Endothelial cell of umbilical vein (primary cell): ENCODE measurements around the gene TMEM54. TPM values are rescaled to one million over a fixed set of nuclear protein-coding genes. Genes with fewer than 3 reads are reported as not detected.

Source experiments
- BruUV-seq: library from RNA; stranded (reverse); fragments of 400-500 nt; replicated peaks from 2 replicates; lab custom pipeline; 2021; lab: Mats Ljungman, UMichigan
- CTCF ChIA-PET: fragments of 300-600, 350-600 bp; sonication (Branson Sonifier 250); formaldehyde crosslinking; loops from one replicate; lab custom pipeline; 2021; ENCODE audit warnings: antibody characterized with exemption, inconsistent platforms; lab: Charles Lee
- POLR2A ChIA-PET: fragments of 300-600, 350-600 bp; sonication (Branson Sonifier 250); formaldehyde crosslinking; loops from one replicate; lab custom pipeline; 2021; ENCODE audit warnings: antibody characterized with exemption, inconsistent platforms; lab: Charles Lee
- DNase-seq: peaks from one replicate; pipeline ENCODE4 v3.0.0-alpha.2; 2011; ENCODE audit warnings: low read depth, low spot score
- FAIRE-seq: peaks from 2 replicates; lab custom pipeline; 2011; peaks lifted over from hg19 to GRCh38; lab: Jason Lieb, UNC
- H2AFZ ChIP-seq: 2 replicates; pipeline ENCODE4 v1.6.0; 2012; ENCODE audit warnings: low read depth, low read length, control low read depth, inconsistent platforms
- H3K27ac ChIP-seq: 2 replicates; pipeline ENCODE4 v1.5.1; 2011; ENCODE audit warnings: low read depth, mild to moderate bottlenecking, control low read depth, low read length, moderate library complexity; ENCODE audit not compliant: insufficient read depth
- H3K27me3 ChIP-seq, 2 experiments: 2 replicates each; pipeline versions ENCODE4 v1.6.0 to v1.6.1; 2011; ENCODE audit warnings: low read length in 2 of 2, mixed read lengths in 1 of 2; ENCODE audit not compliant: control insufficient read depth in 2 of 2, insufficient read depth in 2 of 2
- H3K36me3 ChIP-seq, 2 experiments: 2 replicates in 1 of 2; 3 replicates in 1 of 2; pipeline ENCODE4 v1.5.1; 2011; ENCODE audit warnings: low read length in 2 of 2, mild to moderate bottlenecking in 1 of 2, moderate library complexity in 1 of 2; ENCODE audit not compliant: control insufficient read depth in 2 of 2, insufficient read depth in 2 of 2; ENCODE audit errors: extremely low read depth in 1 of 2
- H3K4me1 ChIP-seq: 3 replicates; pipeline ENCODE4 v1.5.1; 2011; ENCODE audit warnings: mild to moderate bottlenecking, low read length; ENCODE audit not compliant: control insufficient read depth, insufficient read depth; ENCODE audit errors: extremely low read depth
- H3K4me2 ChIP-seq: 2 replicates; pipeline ENCODE4 v1.6.1; 2011; ENCODE audit warnings: low read length, control low read depth, mixed read lengths; ENCODE audit not compliant: insufficient read depth
- H3K4me3 ChIP-seq, 3 experiments: fragments of 200-600 bp in 1 of 3; sonication (generic), shearing (Covaris generic) in 1 of 3; replicated peaks in 1 of 3; 2 replicates each; pipeline ENCODE4 v1.5.1; 2011 to 2016; ENCODE audit warnings: control low read depth in 3 of 3, low read length in 3 of 3, mild to moderate bottlenecking in 2 of 3, inconsistent platforms in 1 of 3, low read depth in 1 of 3, moderate library complexity in 1 of 3; ENCODE audit not compliant: insufficient read depth in 1 of 3
- H3K79me2 ChIP-seq: 2 replicates; pipeline ENCODE4 v1.6.0; 2012; ENCODE audit warnings: low read length, inconsistent platforms; ENCODE audit not compliant: control insufficient read depth, insufficient read depth
- H3K9ac ChIP-seq: replicated peaks from 2 replicates; pipeline ENCODE3; 2011; ENCODE audit warnings: low read length, control low read depth; ENCODE audit not compliant: insufficient read depth; ENCODE audit errors: extremely low read depth
- H3K9me1 ChIP-seq: replicated peaks from 3 replicates; pipeline ENCODE4 v1.6.0; 2011; ENCODE audit warnings: mild to moderate bottlenecking, low read length; ENCODE audit not compliant: control insufficient read depth, insufficient read depth; ENCODE audit errors: extremely low read depth
- H3K9me3 ChIP-seq: replicated peaks from 2 replicates; pipeline ENCODE4 v1.5.1; 2012; ENCODE audit warnings: low read length, inconsistent platforms; ENCODE audit not compliant: control insufficient read depth, insufficient read depth
- H4K20me1 ChIP-seq: replicated peaks from 2 replicates; pipeline ENCODE3; 2011; ENCODE audit warnings: mild to moderate bottlenecking, low read length; ENCODE audit not compliant: control insufficient read depth, insufficient read depth; ENCODE audit errors: extremely low read depth
- CTCF ChIP-seq, 2 donors: IDR thresholded peaks; 1 replicate in 1 of 2; 2 replicates in 1 of 2; pipeline ENCODE4 v1.5.1; 2011; ENCODE audit warnings: low read length in 2 of 2, mild to moderate bottlenecking in 2 of 2, moderate library complexity in 2 of 2, control low read depth in 1 of 2, inconsistent platforms in 1 of 2, low read depth in 1 of 2; ENCODE audit not compliant: insufficient read depth in 1 of 2; ENCODE audit errors: extremely low read depth in 1 of 2
- EZH2 ChIP-seq: IDR thresholded peaks from 2 replicates; pipeline ENCODE4 v1.6.1; 2012; ENCODE audit warnings: borderline replicate concordance, low read depth, mild to moderate bottlenecking, moderate library complexity, low read length, inconsistent platforms; ENCODE audit not compliant: severe bottlenecking
- FOS ChIP-seq: IDR thresholded peaks from 2 replicates; pipeline ENCODE4 v1.6.1; 2011; ENCODE audit warnings: mild to moderate bottlenecking, low read length, moderate library complexity, borderline replicate concordance; ENCODE audit not compliant: insufficient read depth
- GATA2 ChIP-seq: IDR thresholded peaks from 2 replicates; pipeline ENCODE4 v1.7.0; 2011; ENCODE audit warnings: low read depth, mild to moderate bottlenecking, moderate library complexity, mixed read lengths, low read length; ENCODE audit not compliant: insufficient read length, insufficient read depth
- JUN ChIP-seq: IDR thresholded peaks from 2 replicates; pipeline ENCODE4 v1.6.1; 2011; ENCODE audit warnings: borderline replicate concordance, low read depth; ENCODE audit not compliant: insufficient read length, insufficient read depth
- MAX ChIP-seq: IDR thresholded peaks from 2 replicates; pipeline ENCODE4 v1.6.1; 2011; ENCODE audit not compliant: insufficient read depth, insufficient read length
- MYC ChIP-seq: IDR thresholded peaks from one replicate; pipeline ENCODE4 v1.6.1; 2011; ENCODE audit warnings: mild to moderate bottlenecking, low read depth, low read length
- POLR2A ChIP-seq: IDR thresholded peaks from 2 replicates; pipeline ENCODE4 v1.6.1; 2012; ENCODE audit warnings: low read depth, mild to moderate bottlenecking, control low read depth, low read length
- POLR2AphosphoS5 ChIP-seq: IDR thresholded peaks from 2 replicates; pipeline ENCODE4 v1.6.1; 2012; ENCODE audit warnings: low read depth, mild to moderate bottlenecking, control low read depth, low read length, moderate library complexity; ENCODE audit not compliant: insufficient read depth
- dilution Hi-C: fragments of 300-500 bp; cut with MboI; formaldehyde crosslinking; loops from one replicate; pipeline ENCODE4 v1.15.0; 2019; ENCODE audit warnings: low sequenced_read_pairs; ENCODE audit not compliant: extremely low pct_ligation_motif_present
- intact Hi-C: fragments of 100-400 bp; cut with micrococcal nuclease; formaldehyde crosslinking; loops from one replicate; pipeline ENCODE4 v1.10.0; 2022
- polyA plus RNA-seq, 4 experiments: library from polyadenylated mRNA; depleted of rRNA in 3 of 4; stranded (reverse) in 3 of 4; unstranded in 1 of 4; fragments of >200 nt; gene quantifications; 2 replicates each; pipeline versions ENCODE4 v1.2.1 to v1.2.3, GENCODE V29; 2011 to 2012; ENCODE audit warnings: missing spikeins in 1 of 4
- total RNA-seq: library from RNA; stranded (reverse); gene quantifications from 2 replicates; pipeline ENCODE4 v1.2.3, GENCODE V29; 2021

The TMEM54 gene
- total and polyA plus RNA-seq, 2 donors (not counting 3 experiments of a cell fraction or from before 2014, with no cell fraction given): 23.6 to 77.2 TPM

GRCh38 chr1:32885676-32886003 is 15.5 kb downstream of the TMEM54 start:
- no peaks in the 10 kb centered on the region for H3K79me2 ChIP-seq

More at GRCh38 chr1:32885676-32886003, 15.5 kb downstream of the TMEM54 start:
- no peak overlapping the region for H2AFZ ChIP-seq
- no peaks in the 10 kb centered on the region for H3K4me1 ChIP-seq
- no peak overlapping the region for H3K27ac ChIP-seq
- H3K27me3 ChIP-seq: peaks cover 13 to 16% of the 10 kb centered on the region in 2 experiments
- no peak overlapping the region for H3K9ac ChIP-seq
- H3K4me3 ChIP-seq: no peak overlapping the region
- H3K4me2 ChIP-seq: no peak overlapping the region
- dilution Hi-C loops (no loop called here), intact Hi-C loops (no loop called here)
- no peak for TF ChIP-seq JUN
- TF ChIP-seq MAX: no peak
- no peak for TF ChIP-seq FOS
- no peak for TF ChIP-seq GATA2
- no peak for TF ChIP-seq CTCF (IDR thresholded peaks at IDR 0.05; ENCODE audit: extremely low read depth in 1 of 2, insufficient read depth in 1 of 2, low read depth in 1 of 2, low read length in 2 of 2)
- no peak for TF ChIP-seq EZH2
- TF ChIP-seq MYC: no peak
- TF ChIP-seq POLR2A: no peak
- no peak for TF ChIP-seq POLR2AphosphoS5
- BruUV-seq: no TSS peak
- FAIRE-seq (no peak), DNase-seq (no peak)
- H3K9me3 ChIP-seq: no peaks in the 10 kb centered on the region
- H3K36me3 ChIP-seq: no peaks in the 10 kb centered on the region
- H3K9me1 ChIP-seq: no peaks in the 10 kb centered on the region
- CTCF ChIA-PET: interaction anchor here (1.2 to 2.0 kb wide), 3 partner anchors 10 to 171 kb away, joined by 3 to 10 read pairs (median 3); no protein-coding TSS in a partner anchor
- no peaks in the 10 kb centered on the region for H4K20me1 ChIP-seq
- POLR2A ChIA-PET: no interaction called here
